SK-N-MC (cell line): ENCODE measurements around the gene HMG20B.

Experiments
- EZH2 ChIP-seq: fragments of 200-600 bp; sonication (generic); IDR thresholded peaks from one replicate; pipeline ENCODE4 v1.6.1; 2017; ENCODE audit warnings: antibody characterized with exemption
- FOXP2 ChIP-seq: optimal IDR thresholded peaks from 2 replicates; pipeline ENCODE3; 2011; ENCODE audit warnings: mild to moderate bottlenecking, moderate library complexity; ENCODE audit not compliant: insufficient read depth; ENCODE audit errors: extremely low read length, control extremely low read depth
- POLR2AphosphoS5 ChIP-seq: IDR thresholded peaks from 2 replicates; pipeline ENCODE4 v1.6.1; 2012; ENCODE audit warnings: mild to moderate bottlenecking, low read depth, low read length, borderline replicate concordance

GRCh38 chr19:3548606-3549005, 24.1 kb upstream of the HMG20B start:
- TF ChIP-seq POLR2AphosphoS5 = no peak
- no peak for TF ChIP-seq EZH2
- TF ChIP-seq FOXP2 = no peak
